NCI-H524 (cell line): Measurements from ENCODE around the gene SYS1.
A peak's percentile ranks its signal among the peaks of the same experiment; 100 is the strongest.

Source experiments
- DNase-seq, 2 experiments: peaks; one replicate each; lab custom pipeline; 2025; lab: John Stamatoyannopoulos, UW

The SYS1 gene

GRCh38 chr20:45387274-45387673 lies 24.3 kb downstream of the SYS1 start:
- no peak for DNase-seq

GRCh38 chr20:45390931-45391330 lies 28.0 kb downstream of the SYS1 start:
- DNase-seq = no peak

GRCh38 chr20:45391559-45391958 lies 28.6 kb downstream of the SYS1 start:
- no peak for DNase-seq

GRCh38 chr20:45392733-45393132 lies 29.8 kb downstream of the SYS1 start:
- DNase-seq = peak; percentile 25 to 59

- no peak for DNase-seq
Observed at GRCh38 chr20:45394221-45395113, 31.5 kb downstream of the SYS1 start.

GRCh38 chr20:45395114-45395415 lies 32.1 kb downstream of the SYS1 start:
- DNase-seq = no peak

GRCh38 chr20:45399018-45399417 lies 36.1 kb downstream of the SYS1 start:
- DNase-seq = no peak

GRCh38 chr20:45400346-45401031 lies 37.5 kb downstream of the SYS1 start:
- DNase-seq = no peak

- no peak for DNase-seq
Observed at GRCh38 chr20:45402946-45403345, 40.0 kb downstream of the SYS1 start.

GRCh38 chr20:45404438-45404837 lies 41.5 kb downstream of the SYS1 start:
- no peak for DNase-seq

GRCh38 chr20:45405571-45406259 lies 42.8 kb downstream of the SYS1 start:
- DNase-seq = peak in 1 of 2 experiments; percentile 40

- DNase-seq = peak in 1 of 2 experiments; percentile 46
Observed at GRCh38 chr20:45406260-45407066, 43.5 kb downstream of the SYS1 start.

- DNase-seq = peak in 1 of 2 experiments; percentile 10
Observed at GRCh38 chr20:45407067-45407745, 44.2 kb downstream of the SYS1 start.

GRCh38 chr20:45407783-45408645 lies 45.1 kb downstream of the SYS1 start, which contains the start of gene DBNDD2:
Gene DBNDD2 (plus strand): TSS chr20:45408289. CDS start chr20:45408468, 179 bp downstream.
- DNase-seq = no peak

- DNase-seq = no peak
Observed at GRCh38 chr20:45408646-45409213, 45.8 kb downstream of the SYS1 start.

- DNase-seq = no peak
Observed at GRCh38 chr20:45409521-45410272, 46.7 kb downstream of the SYS1 start.

GRCh38 chr20:45410887-45411286 lies 47.9 kb downstream of the SYS1 start:
- DNase-seq = no peak

GRCh38 chr20:45412653-45413052 lies 49.7 kb downstream of the SYS1 start:
- no peak for DNase-seq

GRCh38 chr20:45413479-45413878 lies 50.5 kb downstream of the SYS1 start:
- DNase-seq = no peak
